Neuronal stem cell (in vitro differentiated cells): ENCODE results near the gene BTG4.

ENCODE experiments used
- DNase-seq: peaks from one replicate; pipeline ENCODE4 v3.0.0-alpha.2; 2013; ENCODE audit warnings: low spot score
- H2AFZ ChIP-seq: one replicate; pipeline ENCODE4 v1.6.1; 2013; ENCODE audit warnings: mild to moderate bottlenecking, low read length, inconsistent platforms
- H2AK5ac ChIP-seq: 2 replicates; pipeline ENCODE4 v1.6.1; 2013; ENCODE audit warnings: low read depth, mild to moderate bottlenecking, inconsistent platforms, low read length, moderate library complexity, mixed read lengths
- H2BK120ac ChIP-seq: 2 replicates; pipeline ENCODE4 v1.6.1; 2013; ENCODE audit warnings: low read depth, mild to moderate bottlenecking, inconsistent platforms, low read length, moderate library complexity, mixed read lengths
- H2BK12ac ChIP-seq: one replicate; pipeline ENCODE4 v1.6.1; 2013; ENCODE audit warnings: low read length, inconsistent platforms
- H2BK15ac ChIP-seq: 2 replicates; pipeline ENCODE4 v1.6.1; 2013; ENCODE audit warnings: mild to moderate bottlenecking, low read length, inconsistent platforms, mixed read lengths
- H2BK5ac ChIP-seq: one replicate; pipeline ENCODE4 v1.6.1; 2013; ENCODE audit warnings: inconsistent platforms, mild to moderate bottlenecking, low read length, moderate library complexity
- H3K14ac ChIP-seq: one replicate; pipeline ENCODE4 v1.6.1; 2013; ENCODE audit warnings: low read length, inconsistent platforms
- H3K18ac ChIP-seq: 2 replicates; pipeline ENCODE4 v1.6.1; 2013; ENCODE audit warnings: low read length, inconsistent platforms
- H3K23ac ChIP-seq: 2 replicates; pipeline ENCODE4 v1.6.1; 2013; ENCODE audit warnings: low read depth, mild to moderate bottlenecking, mixed read lengths, low read length, inconsistent platforms; ENCODE audit not compliant: poor library complexity
- H3K27ac ChIP-seq: replicated peaks from 3 replicates; pipeline ENCODE4 v1.5.1; 2013; ENCODE audit warnings: low read length, inconsistent platforms
- H3K27me3 ChIP-seq, 3 experiments: 2 replicates each; pipeline ENCODE4 v1.6.1; 2013; ENCODE audit warnings: low read length in 3 of 3, mild to moderate bottlenecking in 2 of 3, inconsistent platforms in 1 of 3, low read depth in 1 of 3, mixed read lengths in 1 of 3, moderate library complexity in 1 of 3; ENCODE audit not compliant: control insufficient read depth in 3 of 3, insufficient read depth in 3 of 3
- H3K36me3 ChIP-seq, 2 donors: replicated peaks in 1 of 2; 2 replicates each; pipeline ENCODE4 v1.6.1; 2013; ENCODE audit warnings: low read length in 2 of 2; ENCODE audit not compliant: control insufficient read depth in 2 of 2, insufficient read depth in 2 of 2
- H3K4ac ChIP-seq: 2 replicates; pipeline ENCODE4 v1.6.1; 2013; ENCODE audit warnings: inconsistent platforms, mild to moderate bottlenecking, low read length, moderate library complexity
- H3K4me1 ChIP-seq, 2 donors: 1 replicate in 1 of 2; 2 replicates in 1 of 2; pipeline ENCODE4 v1.6.1; 2013; ENCODE audit warnings: low read length in 2 of 2, low read depth in 1 of 2; ENCODE audit not compliant: control insufficient read depth in 2 of 2, insufficient read depth in 1 of 2
- H3K4me2 ChIP-seq: one replicate; pipeline ENCODE4 v1.6.1; 2013; ENCODE audit warnings: mild to moderate bottlenecking, low read length, inconsistent platforms; ENCODE audit not compliant: insufficient read depth, poor library complexity, severe bottlenecking
- H3K4me3 ChIP-seq, 2 donors: 2 replicates each; pipeline ENCODE4 v1.5.1; 2013; ENCODE audit warnings: low read length in 2 of 2, mild to moderate bottlenecking in 2 of 2, inconsistent platforms in 1 of 2, moderate library complexity in 1 of 2
- H3K79me1 ChIP-seq: one replicate; pipeline ENCODE4 v1.6.1; 2013; ENCODE audit warnings: low read depth, mild to moderate bottlenecking, inconsistent platforms, low read length, moderate library complexity
- H3K9ac ChIP-seq: one replicate; pipeline ENCODE4 v1.6.1; 2013; ENCODE audit warnings: mild to moderate bottlenecking, low read depth, low read length, inconsistent platforms; ENCODE audit not compliant: poor library complexity
- H3K9me3 ChIP-seq, 2 donors: replicated peaks in 1 of 2; 2 replicates each; pipeline versions ENCODE3 to v1.6.1; 2013; ENCODE audit warnings: low read length in 2 of 2, mild to moderate bottlenecking in 2 of 2, inconsistent platforms in 1 of 2, low read depth in 1 of 2, mixed read lengths in 1 of 2, moderate library complexity in 1 of 2; ENCODE audit not compliant: control insufficient read depth in 2 of 2, insufficient read depth in 1 of 2
- H4K8ac ChIP-seq: one replicate; pipeline ENCODE4 v1.6.1; 2013; ENCODE audit warnings: low read depth, mild to moderate bottlenecking, inconsistent platforms, low read length, moderate library complexity
- H4K91ac ChIP-seq: one replicate; pipeline ENCODE4 v1.6.1; 2013; ENCODE audit warnings: low read length, low read depth, mild to moderate bottlenecking, inconsistent platforms; ENCODE audit not compliant: poor library complexity
- WGBS, 2 donors: extraction: QIAGEN DNeasy Blood & Tissue Kit; methylation state at CpG; one replicate each; pipeline ENCODE4 v1.1.7; 2013; ENCODE audit warnings: missing lambda C conversion rate in 2 of 2, mixed read lengths in 1 of 2; ENCODE audit not compliant: insufficient read length in 2 of 2, insufficient replicate concordance in 1 of 2; ENCODE audit errors: extremely low coverage in 2 of 2; 5-methylcytosine and 5-hydroxymethylcytosine counted together

BTG4 gene

DNA sequence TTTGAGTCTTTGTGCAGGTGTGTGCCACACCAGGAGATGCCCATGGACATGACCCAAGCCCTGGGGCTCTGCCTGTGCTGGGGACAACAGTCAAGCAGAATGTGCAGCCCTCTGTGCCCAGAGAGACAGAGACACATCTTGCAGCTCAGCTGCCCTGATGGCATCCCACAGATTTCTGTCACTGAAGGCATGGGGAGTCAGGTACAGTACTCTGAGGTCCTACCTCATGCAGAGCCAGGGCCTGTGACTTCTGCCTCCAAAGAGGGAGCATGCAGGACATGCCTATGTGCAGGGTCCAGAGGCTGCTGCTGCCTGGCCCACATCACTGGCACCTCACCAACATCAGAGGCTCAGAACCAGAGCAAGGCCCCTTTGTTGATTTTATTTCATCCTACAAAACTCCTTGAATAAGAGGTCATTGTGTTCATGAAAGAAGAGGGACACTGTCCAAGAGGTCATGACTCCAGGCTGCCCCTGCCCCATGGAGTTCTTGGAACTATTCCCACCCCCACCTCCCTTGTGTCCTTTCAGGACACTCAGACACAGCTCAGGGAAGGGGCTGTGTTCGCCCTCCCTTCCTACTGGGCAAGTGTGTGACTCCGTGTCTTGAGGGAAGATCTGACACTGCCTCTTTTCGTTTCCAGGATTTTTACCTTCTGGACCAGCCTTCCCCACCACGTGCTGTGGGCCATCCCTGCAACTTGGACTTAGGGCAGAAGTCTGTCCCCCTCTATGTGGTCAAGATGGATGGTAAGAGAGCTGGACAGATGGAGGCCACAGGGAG, 62.3 kb downstream of the BTG4 start:
- no peak for DNase-seq
- H3K9me3 ChIP-seq = no peaks in the 10 kb centered on the region
- no peak overlapping the region for H4K91ac ChIP-seq
- no peak overlapping the region for H2BK5ac ChIP-seq
- no peak overlapping the region for H3K14ac ChIP-seq
- no peak overlapping the region for H3K4ac ChIP-seq
- peak overlapping the region in 1 of 2 donors; percentile 23 for H3K4me3 ChIP-seq
- H3K4me1 ChIP-seq = peaks cover 0 to 1% of the 10 kb centered on the region in 2 donors
- H3K27me3 ChIP-seq = no peaks in the 10 kb centered on the region
- H3K79me1 ChIP-seq = no peaks in the 10 kb centered on the region
- no CpG with 5 or more reads among the region's 4 CpGs for WGBS, 2 donors
- no peak overlapping the region for H2AK5ac ChIP-seq
- no peak overlapping the region for H3K4me2 ChIP-seq
- H2BK12ac ChIP-seq = no peak overlapping the region
- H2AFZ ChIP-seq = no peak overlapping the region
- no peak overlapping the region for H2BK120ac ChIP-seq
- H3K9ac ChIP-seq = no peak overlapping the region
- H2BK15ac ChIP-seq = no peak overlapping the region
- peak overlapping the region; percentile 23 for H3K23ac ChIP-seq
- no peak overlapping the region for H4K8ac ChIP-seq
- no peaks in the 10 kb centered on the region for H3K36me3 ChIP-seq
- H3K27ac ChIP-seq = no peak overlapping the region
- peak overlapping the region; percentile 29 for H3K18ac ChIP-seq

- DNase-seq = no peak
- Histone ChIP-seq H2AFZ (no peak overlapping the region), H3K14ac (no peak overlapping the region), H3K79me1 (no peaks in the 10 kb centered on the region), H4K91ac (no peak overlapping the region), H3K27me3 (no peaks in the 10 kb centered on the region), H3K9ac (no peak overlapping the region), H3K4me1 (no peaks in the 10 kb centered on the region), H3K4me3 (no peak overlapping the region), H3K4me2 (no peak overlapping the region), H2BK12ac (no peak overlapping the region), H3K36me3 (no peaks in the 10 kb centered on the region), H3K4ac (no peak overlapping the region), H4K8ac (no peak overlapping the region), H2BK5ac (no peak overlapping the region), H2AK5ac (no peak overlapping the region), H3K18ac (no peak overlapping the region), H3K9me3 (no peaks in the 10 kb centered on the region), H2BK120ac (no peak overlapping the region), H3K27ac (no peak overlapping the region), H3K23ac (no peak overlapping the region), H2BK15ac (no peak overlapping the region)
- WGBS, 2 donors = no CpG with 5 or more reads among the region's 11 CpGs
Measured at GRCh38 chr11:111448831-111449557, 63.2 kb downstream of the BTG4 start.

DNA sequence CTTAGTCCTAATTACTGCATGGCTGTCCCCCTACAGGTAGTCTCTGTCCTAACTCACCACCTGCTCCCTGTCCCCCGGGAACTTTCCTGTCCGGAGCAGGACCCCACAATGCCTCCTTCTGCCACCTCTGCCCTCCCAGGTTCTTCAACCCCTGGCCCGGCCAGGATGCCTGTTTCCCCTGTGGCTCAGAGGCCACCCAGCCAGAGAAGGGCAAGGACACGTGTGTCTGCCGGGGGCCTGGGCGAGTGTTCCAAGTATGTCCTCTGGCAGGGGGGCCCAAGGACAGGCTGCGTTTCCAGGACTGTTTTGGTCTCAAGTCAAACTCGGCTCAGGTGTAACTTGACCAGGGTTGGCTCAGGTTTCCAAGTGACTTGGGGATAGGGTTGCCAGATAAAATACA, 63.8 kb downstream of the BTG4 start:
- Histone ChIP-seq H2BK15ac (no peak overlapping the region), H3K4me1 (no peaks in the 10 kb centered on the region), H3K4ac (no peak overlapping the region), H3K9me3 (no peaks in the 10 kb centered on the region), H3K27ac (no peak overlapping the region), H3K27me3 (no peaks in the 10 kb centered on the region), H3K36me3 (no peaks in the 10 kb centered on the region), H2BK12ac (no peak overlapping the region), H3K18ac (no peak overlapping the region), H4K8ac (no peak overlapping the region), H2AK5ac (no peak overlapping the region), H3K23ac (no peak overlapping the region), H3K79me1 (no peaks in the 10 kb centered on the region), H3K4me3 (no peak overlapping the region), H3K9ac (no peak overlapping the region), H2AFZ (no peak overlapping the region), H4K91ac (no peak overlapping the region), H2BK5ac (no peak overlapping the region), H3K14ac (no peak overlapping the region), H2BK120ac (no peak overlapping the region), H3K4me2 (no peak overlapping the region)
- no CpG with 5 or more reads among the region's 8 CpGs for WGBS, 2 donors
- no peak for DNase-seq

- no peak overlapping the region for H4K91ac ChIP-seq
- H3K9me3 ChIP-seq = no peaks in the 10 kb centered on the region
- no CpG with 5 or more reads among the region's 5 CpGs for WGBS, 2 donors
- H3K4me3 ChIP-seq = no peak overlapping the region
- no peak overlapping the region for H3K4ac ChIP-seq
- no peaks in the 10 kb centered on the region for H3K4me1 ChIP-seq
- H2BK120ac ChIP-seq = no peak overlapping the region
- H2AK5ac ChIP-seq = no peak overlapping the region
- H3K23ac ChIP-seq = no peak overlapping the region
- no peak overlapping the region for H2BK12ac ChIP-seq
- no peak overlapping the region for H2BK5ac ChIP-seq
- H2AFZ ChIP-seq = no peak overlapping the region
- H3K14ac ChIP-seq = no peak overlapping the region
- H4K8ac ChIP-seq = no peak overlapping the region
- no peak overlapping the region for H3K27ac ChIP-seq
- no peak overlapping the region for H3K4me2 ChIP-seq
- peaks cover 0 to under 1% of the 10 kb centered on the region in 2 donors for H3K36me3 ChIP-seq
- no peak for DNase-seq
- no peak overlapping the region for H3K18ac ChIP-seq
- H3K9ac ChIP-seq = no peak overlapping the region
- H3K27me3 ChIP-seq = no peaks in the 10 kb centered on the region
- no peak overlapping the region for H2BK15ac ChIP-seq
- no peaks in the 10 kb centered on the region for H3K79me1 ChIP-seq
Measured at GRCh38 chr11:111447931-111448330, 64.3 kb downstream of the BTG4 start.
